Measurements from ENCODE around the gene SLC6A19.

Gene SLC6A19

DNA sequence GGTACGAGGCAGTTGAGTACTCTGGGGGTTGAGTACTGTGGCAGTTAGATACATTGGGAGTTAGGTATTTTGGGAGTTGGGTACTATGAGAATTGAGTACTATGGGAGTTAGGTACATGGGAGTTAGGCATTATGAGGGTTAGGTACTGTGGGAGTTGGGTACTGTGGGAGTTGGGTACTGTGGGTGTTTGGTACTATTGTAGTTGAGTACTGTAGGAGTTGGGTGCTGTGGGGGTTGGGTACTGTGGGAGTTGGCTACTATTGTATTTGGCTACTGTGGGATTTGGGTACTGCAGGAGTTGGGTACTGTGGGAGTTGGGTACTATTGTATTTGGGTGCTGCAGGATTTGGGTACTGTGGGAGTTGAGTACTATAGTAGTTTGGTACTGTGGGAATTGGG is 4.8 kb upstream of the SLC6A19 start:
- DNase-seq = no peak

DNA sequence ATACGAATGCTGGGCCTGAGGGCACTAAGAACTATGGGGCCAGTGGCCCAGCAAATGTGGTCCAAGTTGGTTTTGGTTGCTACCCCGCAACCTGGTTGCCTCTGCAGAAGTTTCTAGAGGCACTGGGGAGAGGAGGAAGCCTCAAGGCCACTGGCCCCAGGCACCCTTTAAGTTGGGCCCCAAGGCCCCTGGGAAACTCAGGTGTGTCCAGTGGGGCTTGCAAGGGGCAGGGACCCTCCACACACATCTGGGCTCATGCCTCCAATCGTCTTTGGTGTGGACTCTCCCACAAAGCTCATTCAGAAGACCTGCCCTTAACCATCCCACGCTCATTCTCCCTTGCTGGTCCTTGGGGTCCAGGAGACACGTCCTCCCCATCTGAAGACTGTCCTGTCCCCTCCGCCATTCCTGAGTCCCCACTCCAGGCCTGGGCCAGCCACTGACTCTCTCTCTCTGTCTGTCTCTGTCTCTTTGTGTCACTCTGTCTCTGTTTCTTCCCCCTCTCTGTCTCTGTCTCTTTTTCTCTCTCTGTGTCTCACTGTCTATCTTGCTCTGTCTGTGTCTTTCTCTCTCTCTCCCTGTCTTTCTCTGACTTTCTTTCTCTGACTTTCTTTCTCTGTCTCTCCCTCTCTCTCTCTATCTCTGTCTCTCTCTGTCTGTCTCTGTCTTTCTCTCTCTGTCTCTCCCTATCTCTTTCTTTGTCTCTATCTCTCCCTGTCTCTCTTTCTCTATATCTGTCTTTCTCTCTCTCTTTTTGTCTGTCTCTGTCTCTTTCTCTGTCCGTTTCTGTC is 3.3 kb upstream of the SLC6A19 start:
- DNase-seq = no peak

GRCh38 chr5:1199340-1199648 is 2.1 kb upstream of the SLC6A19 start:
- DNase-seq = no peak

GRCh38 chr5:1199649-1200494 is 1.5 kb upstream of the SLC6A19 start:
- no peak for DNase-seq

GRCh38 chr5:1200495-1201326 is 684 bp upstream of the SLC6A19 start:
- DNase-seq = no peak

GRCh38 chr5:1202026-1202797 is 817 bp downstream of the SLC6A19 start:
- DNase-seq = no peak

DNA sequence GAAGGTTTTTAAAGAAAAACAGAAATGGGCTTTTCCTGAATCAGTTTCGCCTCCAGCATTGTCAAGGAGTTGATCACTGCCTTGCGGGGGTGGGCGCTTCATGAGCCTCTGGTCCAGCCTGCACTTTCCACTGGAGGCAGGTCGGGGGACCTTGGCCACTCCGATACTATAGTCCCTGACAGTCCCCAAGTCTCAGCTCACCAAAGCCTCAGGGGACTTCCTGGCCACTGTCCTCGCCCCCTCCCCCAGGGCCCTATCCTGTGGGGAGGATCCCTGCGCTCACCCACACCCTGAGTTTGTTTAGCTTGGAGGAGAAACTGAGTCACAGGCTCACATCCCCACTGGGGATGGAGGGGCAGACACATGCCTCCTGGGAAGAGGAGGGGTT is 1.4 kb downstream of the SLC6A19 start:
- DNase-seq = no peak

DNA sequence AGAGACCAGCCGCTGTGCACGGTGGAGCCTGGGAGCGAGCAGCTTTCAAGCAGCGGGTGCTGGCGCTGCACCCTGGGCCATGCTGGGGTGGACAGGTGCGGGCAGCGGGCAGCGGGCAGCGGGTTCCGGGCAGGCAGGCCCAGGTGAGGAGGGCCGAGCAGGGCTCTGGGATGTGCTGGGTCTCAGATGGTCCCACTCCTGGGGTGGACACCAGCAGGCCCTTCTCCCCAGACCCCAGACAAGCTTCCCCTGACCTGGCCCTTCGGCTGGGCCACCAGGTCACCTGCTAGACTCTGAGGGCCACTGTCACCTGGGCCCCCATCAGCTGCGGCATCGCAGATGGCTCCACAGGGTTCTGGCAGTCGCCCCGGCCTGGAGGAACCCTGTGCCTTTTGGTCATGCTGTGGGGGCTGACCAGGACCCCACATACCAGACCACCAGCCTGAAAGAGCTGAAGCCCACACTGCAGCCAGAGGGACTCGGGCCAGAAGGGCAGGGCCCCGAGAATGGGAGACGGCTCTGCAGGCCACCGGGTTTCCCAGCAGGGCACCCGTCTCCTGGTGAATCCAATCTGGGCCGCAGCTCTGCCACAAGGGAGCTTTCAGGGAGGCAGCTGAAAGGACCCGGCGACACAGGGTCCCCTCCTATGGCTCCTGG is 2.0 kb downstream of the SLC6A19 start:
- no peak for DNase-seq

GRCh38 chr5:1203968-1204692 is 2.7 kb downstream of the SLC6A19 start:
- DNase-seq = no peak

DNA sequence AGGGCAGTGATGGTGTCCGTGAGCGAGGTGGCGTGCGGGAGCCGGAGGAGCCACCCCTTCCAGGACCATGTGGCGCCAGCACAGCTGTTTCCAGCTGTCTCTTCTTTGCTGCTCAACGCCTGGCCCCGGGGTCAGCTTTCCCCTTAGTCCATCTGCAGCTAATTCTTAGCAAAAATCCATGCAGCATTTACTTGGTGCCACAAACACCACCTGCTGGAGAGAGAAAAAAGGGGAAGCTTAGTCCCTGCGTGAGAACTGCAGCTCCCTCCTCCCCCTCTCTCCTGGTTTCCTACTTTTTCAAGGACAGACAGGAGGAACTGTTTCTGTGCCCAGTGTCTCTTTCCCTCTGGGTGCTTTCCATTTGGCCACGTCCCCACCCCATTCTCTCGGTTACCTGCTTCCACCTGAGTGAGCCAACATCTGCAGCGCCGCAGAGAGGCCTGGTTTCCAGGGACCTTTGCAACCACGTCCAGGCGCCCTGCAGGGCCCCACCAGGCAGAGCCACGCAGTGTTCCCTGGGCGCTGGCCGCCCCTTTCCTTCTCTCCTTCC is 3.4 kb downstream of the SLC6A19 start:
- no peak for DNase-seq

GRCh38 chr5:1205255-1206180 is 4.1 kb downstream of the SLC6A19 start:
- DNase-seq = no peak

DNA sequence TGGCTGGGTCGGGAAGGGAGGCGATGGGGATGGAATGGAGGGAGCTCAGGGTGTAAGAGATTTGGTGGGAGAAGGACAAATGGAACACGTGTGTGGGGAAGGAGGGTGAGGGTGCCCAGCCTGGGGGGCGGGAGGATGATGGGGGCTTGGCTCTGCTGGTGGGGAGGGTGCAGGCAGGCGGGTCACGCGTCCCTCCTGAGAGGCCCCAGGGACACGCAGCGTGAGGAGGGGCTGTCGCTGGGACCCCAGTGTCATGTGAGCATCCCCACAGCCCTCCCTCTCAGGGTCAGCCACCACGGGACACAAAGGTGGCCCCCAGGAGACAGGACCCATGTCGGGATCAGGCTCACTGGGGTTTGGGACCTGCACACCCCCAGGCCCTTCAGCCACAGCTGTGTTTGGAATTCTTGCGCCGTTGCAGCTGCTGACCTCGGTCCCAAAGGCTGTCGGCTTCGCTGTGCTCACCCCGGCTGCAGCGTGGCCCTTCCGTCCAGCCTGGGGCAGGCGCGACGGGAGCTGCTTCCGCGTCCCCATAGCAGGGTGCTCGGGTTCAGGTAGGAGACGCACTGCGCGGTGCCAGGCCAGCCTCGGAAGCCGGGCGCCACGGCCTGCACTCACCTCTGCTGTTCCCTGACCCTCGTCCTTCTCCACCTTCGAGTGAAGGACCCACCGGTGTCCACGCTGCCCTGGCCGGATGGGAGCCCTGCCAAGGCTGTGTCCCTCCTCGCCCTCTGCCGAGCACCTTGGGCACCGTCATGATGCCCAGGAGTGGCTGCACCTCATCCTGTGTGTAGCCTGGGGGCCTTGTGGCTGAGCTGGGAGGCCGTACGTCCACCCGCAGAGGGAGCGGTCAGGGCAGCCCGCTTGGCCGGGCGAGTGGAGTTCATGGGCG is 5.4 kb downstream of the SLC6A19 start:
- no peak for DNase-seq

- no peak for DNase-seq
Measured at GRCh38 chr5:1207555-1207954, 6.2 kb downstream of the SLC6A19 start.

- DNase-seq = no peak
Measured at GRCh38 chr5:1208221-1208742, 6.9 kb downstream of the SLC6A19 start.

GRCh38 chr5:1208743-1209488 is 7.5 kb downstream of the SLC6A19 start:
- DNase-seq = no peak

- no peak for DNase-seq
Measured at GRCh38 chr5:1209489-1209852, 8.1 kb downstream of the SLC6A19 start.

- no peak for DNase-seq
Measured at GRCh38 chr5:1209896-1210776, 8.7 kb downstream of the SLC6A19 start.
